HG03159 (cell line): ENCODE results near the gene TTC7B.
"Not testable (repeated sequence)": the region's sequence is repeated elsewhere in the genome, so short reads cannot be mapped to it uniquely, and the experiment has no call there.

ENCODE experiments used
- ATAC-seq: cut with Tn5 transposase; IDR thresholded peaks from one replicate; pipeline ENCODE4 v1.9.1; 2021; ENCODE audit warnings: mild to moderate bottlenecking, moderate library complexity; ENCODE audit not compliant: unreplicated experiment

The TTC7B gene

DNA sequence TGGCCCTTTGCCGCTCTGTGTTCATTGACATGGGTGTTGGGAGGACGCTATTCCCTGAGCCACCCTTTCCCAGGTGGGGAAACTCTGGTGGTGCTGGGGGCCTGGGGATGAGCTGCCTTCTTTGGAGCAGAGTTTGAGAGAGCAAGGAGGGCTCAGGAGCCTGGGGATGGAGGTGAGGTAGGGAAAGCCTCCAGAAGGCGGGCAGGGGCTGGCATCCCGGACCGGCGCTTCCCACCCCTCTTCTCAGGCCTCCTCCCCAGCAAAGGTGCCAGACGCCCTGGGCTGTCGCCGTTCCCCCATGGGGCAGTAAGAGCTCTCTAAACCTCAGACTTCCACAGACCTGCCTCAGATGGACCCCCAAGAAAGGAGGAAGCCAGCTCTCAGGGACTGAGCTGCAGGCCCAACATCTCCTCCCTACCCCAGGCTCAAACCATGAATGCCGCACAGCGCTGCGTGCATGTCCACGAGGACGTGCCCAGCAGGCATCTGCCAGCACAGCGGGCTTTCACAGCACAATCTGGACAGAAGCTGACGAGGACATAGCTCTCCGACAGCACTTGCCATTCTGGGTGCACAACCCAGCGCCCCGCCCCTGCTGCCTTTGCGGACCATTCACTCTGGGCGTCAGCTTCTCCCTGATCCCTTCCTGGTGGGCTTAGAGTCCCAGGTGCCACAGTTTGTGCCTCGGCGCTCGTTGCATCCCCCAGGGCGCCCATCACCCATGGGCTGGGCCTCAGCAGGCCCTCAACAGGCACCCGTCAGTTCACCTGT lies 14.9 kb upstream of the TTC7B start:
- no peak for ATAC-seq

DNA sequence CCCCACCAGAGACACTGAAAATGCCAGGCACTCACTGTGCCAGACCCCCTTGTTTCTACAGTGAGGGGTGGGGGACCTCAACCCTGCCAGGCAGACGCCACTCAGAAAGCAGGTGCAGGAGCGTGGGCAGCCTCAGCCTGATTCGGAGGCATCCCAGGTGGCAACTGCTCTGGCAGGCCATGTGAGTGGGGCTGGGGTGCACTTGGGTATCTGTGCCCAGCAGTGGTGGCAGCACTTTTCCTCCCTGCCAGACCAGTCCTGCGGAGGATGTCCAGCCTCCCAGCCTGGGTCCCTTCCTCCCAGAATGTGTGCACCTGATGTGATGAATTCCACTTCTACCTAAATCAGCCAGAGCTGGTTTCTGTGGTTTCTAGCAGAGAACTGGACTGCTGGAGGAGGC lies 13.4 kb upstream of the TTC7B start:
- ATAC-seq = no peak

DNA sequence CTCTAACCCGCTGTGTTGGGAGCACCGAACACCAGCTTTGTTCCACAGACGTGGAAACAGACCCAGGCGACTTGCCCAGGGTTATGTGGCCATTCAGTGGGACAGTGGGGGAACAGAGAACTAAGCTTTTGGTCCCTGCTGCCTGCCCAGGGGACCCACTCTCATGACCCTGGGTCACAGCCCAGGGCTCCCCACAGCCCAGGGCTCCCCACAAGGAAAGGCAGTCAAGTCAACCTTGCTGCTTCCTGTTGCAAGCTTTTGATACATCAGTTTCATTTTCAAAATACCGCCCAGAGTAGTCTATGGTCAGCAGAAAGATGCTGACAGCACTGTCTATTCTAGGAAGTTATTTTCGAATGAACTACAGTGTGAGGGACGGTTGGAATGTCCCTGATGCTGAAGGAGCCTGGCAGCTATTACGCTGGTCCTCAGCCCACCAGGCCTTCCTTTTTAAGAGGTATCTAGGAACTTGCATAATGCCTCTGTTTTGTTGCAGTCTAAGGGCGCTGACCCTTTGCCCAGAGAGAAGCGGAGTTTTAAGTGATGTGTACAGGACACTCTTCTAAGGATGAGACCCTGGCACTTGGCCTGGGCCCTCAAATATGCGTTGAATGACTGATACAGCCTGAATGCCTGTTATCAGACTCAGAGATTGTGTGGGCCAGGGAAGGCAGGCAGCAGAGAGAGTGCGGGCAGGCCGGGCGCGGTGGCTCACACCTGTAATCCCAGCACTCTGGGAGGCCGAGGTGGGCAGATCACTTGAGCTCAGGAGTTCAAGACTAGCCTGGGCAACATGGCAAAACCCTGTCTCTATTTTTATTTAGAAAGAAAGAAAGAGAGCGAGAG lies 12.6 kb upstream of the TTC7B start:
- peak; percentile 47 for ATAC-seq

DNA sequence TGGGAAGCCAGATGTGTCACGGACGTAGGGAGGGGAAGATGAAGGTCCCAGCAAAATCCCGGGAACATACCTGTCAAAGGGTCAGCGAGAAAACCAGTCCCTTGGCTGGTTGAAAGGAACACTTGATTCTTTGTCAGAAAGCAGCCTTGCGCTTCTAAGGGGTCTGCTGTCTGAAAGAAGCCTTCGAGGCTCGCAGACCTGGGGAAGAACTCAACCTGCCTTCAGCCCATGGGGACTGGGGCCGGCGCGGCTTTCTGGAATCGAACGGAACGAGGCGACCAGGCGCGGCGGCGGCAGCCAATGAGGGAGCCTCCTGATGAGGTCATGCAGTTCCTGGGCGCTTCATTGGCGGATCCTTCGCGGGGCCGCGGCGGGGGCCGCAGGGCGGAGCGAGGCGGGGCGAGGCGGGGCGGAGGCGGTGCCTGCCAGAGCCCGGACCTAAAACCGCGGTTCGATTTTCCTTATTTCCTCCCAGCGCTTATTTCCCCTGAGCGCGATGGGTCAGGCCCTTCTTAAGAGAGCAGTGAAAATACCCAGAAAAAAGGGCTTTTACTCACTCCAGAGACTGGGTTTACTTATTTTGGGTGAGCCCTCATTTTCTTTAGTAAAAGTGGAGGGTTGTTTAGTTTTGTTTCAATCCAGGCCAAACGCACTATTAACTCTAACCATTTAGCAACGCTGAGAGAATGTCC lies 11.8 kb upstream of the TTC7B start:
- ATAC-seq = peak; percentile 96

DNA sequence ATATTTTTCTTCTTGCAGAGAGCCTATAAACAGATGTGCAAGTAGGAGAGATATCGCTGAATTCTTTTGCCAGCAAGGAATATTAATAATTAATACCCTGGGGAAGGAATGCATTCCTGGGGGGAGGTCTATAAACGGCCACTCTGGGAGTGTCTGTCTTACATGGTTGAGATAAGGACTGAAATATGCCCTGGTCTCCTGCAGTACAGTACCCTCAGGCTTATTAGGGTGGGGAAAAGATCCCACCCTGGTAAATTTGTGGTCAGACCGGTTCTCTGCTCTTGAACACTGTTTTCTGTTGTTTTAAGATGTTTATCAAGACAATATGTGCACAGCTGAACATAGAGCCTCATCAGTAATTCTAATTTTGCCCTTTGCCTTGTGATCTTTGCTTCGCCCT lies 7.3 kb upstream of the TTC7B start:
- not testable (repeated sequence) for ATAC-seq

DNA sequence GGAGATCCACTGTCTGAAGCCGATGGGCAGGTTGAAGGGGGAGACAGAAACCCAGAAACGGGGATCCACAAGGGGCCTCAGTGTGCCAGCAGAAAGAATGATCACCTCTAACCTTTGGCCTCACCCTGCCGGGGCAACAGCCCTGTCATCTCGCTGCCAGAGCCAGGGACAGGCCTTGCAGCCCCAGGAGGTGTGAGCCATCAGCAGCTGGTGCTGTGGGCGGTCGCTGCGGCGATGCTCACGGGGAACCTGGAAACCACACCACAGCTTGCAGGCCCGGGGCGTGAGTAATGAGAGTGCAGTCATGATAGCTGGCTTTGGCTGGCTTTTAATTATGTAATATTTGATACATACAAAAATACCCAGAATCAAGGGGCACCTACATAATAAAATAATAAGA lies 4.7 kb upstream of the TTC7B start:
- ATAC-seq = peak; percentile 71

DNA sequence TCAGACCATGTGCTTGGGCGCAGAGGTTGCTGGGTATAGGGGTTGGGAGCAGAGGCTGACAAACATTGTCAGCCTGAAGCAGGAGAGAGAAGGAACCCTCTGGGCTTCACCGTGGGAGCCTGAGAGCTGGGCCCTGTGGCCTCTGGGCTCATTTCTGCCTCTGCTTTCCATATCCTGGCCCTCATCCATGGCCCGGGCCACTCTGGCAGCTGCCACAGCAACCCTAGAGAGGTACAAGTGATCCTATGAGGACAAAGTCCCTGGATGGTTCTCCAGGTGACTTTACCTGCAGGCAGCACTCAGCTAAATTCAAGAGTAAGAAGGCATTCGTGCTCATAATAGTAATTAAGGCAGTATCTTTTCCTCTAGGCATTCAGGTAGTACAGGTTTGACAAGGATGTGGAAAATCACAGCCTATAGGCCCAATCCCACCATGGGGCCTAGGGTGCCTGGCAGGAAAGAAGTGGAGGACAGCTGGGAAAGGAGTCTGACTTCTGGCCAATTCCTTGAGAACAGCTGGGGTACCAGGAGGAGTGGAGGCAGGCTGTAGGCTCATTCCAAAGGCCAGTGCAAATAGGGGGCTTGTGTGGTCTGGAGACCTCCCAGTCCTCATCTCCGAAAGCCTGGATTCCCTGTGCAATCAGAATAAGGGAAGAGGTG lies 3.6 kb upstream of the TTC7B start:
- no peak for ATAC-seq

DNA sequence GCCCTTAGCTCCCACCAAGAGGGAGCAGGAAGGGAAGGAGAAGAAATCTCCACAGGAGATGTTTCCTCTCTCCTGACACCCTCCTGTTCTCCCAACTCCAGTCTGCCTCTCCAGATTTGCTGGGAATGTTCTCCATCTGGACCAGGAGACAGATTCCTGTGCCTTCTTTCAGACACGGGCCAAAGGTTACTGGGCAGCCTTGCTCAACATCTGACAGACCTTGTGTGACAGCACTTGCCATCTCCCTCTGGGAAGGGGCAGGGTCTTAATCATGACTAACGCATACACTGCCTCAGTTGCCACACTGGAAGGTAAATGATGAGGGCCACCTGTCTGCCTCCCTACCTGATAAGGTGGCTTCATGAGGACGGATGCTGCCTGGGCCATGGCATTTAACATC lies 2.5 kb upstream of the TTC7B start:
- no peak for ATAC-seq

DNA sequence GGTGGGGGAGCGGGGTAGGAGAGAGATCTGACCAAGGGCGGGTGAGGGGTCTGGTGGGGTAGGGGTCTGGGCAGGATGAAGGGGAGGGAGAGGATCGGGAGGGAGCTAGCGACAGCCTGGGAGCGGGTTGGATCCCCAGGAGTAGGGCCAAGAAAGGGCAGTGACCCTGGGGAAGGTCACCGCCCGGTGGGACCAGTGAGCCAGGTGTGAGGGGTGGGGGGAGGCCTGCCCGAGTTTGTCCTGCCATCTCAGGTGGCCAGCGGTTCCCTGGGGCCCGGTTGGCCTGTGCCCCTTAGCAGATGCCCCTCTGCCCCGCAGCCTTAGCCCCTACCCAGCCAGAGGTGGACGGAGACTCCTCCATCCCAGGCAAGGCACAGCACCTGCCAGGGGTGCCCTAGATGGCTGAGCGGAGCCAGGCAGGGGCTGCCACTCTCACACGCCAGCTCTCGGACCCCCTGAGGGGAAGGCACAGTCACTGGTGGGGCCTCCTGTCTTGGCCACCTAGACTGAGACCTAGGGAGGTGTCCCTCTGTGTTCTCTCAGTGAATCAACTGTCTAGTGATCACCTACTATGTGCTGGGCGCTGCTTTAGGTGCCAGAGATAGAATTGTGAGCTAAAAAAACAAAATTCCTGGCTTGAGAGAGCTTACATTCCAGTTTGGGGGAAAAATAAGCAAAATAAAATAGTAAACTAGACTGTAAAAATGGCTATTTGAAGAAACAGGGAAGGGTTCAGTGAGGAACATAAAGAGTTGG lies 629 bp upstream of the TTC7B start:
- ATAC-seq = no peak

DNA sequence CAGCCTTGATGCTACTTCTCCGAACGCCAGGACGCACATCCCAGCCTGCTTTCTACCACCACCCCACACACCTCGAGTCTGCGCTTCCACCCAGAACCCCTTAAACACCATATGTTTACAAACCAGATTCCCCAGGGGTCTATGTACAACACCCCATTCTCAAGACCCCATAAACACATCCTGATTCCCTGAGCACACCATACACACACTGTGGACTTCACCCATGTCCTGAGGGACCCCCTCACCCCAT lies 733 bp downstream of the TTC7B start:
- no peak for ATAC-seq

DNA sequence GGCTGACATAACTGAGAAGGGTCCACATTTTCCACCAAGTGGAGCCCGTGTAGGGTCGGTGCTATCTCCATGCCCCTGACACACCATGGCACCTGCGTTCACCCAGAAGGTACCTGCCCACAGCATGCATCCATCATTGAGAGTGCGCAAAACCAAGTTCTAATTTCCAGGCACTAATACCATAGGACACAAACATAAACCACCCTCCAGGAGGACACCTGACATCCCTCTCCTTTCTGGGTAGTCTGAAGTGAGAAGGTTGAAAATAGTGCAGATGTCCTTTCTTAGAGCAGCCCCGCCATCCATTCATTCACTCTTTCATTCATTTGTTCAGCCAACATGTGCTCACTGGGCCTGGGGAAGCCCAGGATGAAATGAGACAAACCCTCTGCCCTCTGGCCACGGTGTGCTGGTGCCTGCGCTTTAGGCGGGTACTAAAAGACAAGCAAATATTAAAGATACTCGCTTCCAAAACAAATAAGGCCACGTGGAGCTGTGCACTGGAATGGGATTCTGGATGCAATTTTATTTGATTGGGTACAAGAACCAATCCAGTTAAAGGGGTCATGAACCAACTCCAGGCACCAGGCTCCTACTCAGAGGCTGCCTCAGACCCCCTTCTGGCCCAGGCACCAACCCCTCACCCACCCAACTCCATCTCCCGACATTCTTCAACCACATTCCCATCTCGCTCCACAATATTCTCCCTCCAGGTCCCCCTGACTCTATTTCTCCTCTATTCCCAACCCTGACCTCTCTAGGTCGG lies 1.2 kb downstream of the TTC7B start:
- ATAC-seq = no peak

DNA sequence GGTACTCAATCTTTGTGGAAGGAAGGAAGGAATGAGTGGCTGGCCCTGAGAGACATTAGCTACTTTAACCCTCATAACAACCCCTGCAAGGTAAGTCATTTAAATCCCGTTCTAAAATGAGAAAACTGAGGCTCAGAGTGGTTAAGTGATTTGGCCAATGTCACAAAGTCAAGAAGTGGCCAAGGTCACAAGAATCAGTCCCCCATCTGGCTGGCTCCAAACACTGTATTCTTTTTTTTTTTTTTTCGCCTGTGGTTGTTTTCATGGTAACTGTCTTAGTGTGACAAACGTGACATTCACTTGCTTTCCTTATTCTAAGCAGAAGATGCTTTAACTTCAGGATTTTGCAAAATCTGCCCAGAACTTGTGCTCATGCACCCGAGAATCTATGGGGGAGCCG lies 2.8 kb downstream of the TTC7B start:
- ATAC-seq = no peak

DNA sequence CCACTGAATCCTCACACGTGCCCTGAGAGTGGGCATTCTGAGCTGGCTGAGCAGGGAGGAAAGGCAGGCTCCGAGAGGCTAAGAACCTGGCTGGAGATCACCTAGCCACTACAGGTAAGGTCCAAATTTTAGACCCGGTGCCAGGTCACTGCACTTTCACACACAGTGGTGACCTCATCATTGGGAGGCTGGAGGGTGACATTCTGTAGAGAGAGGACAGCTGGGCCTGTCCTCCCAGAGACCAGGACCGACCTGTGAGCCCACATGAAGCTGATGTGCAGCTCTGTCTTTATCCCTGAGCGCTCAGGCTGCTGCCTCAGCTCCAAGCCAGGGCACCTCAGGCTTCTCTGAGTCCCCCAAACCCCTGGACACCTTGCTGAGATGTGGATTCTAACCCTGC lies 4.1 kb downstream of the TTC7B start:
- ATAC-seq = no peak

DNA sequence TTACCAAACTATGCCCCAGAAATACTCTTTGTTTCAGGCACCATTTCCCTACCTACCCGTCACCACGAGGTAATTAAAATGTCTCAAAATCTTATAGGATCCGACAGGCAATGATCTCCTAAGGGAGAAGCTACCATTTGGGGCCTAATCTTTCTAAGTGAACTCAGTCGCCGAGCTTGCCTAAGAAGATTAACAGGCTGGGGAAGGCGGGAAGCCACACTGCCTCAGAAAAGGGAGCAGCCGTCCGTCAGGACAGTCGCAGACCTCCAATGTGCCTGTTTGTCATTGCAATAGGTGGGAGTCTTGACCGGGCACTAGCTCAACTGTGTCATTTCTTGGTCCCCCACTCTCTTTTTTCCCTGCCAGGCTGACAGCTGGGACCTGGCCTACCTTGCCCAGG lies 4.6 kb downstream of the TTC7B start:
- ATAC-seq = no peak

DNA sequence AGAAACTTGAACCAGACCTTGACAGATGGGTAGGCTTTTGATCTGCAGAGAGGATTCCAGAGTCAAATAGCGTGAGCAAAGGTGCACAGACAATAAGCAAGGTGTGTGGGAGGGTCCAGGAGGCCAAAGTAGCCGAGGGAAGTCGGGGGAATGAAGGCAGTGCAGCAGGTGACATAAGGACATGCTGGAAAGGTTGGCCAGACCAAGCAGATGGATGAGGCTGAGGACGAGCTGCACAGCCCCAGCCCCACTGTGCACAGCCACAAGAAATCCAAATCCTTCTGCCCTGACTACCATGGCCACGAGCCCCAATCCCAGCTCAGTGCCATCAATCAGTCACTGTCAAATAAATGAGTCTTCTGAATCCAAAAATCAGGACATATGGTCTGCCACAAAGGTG lies 5.4 kb downstream of the TTC7B start:
- ATAC-seq = no peak

DNA sequence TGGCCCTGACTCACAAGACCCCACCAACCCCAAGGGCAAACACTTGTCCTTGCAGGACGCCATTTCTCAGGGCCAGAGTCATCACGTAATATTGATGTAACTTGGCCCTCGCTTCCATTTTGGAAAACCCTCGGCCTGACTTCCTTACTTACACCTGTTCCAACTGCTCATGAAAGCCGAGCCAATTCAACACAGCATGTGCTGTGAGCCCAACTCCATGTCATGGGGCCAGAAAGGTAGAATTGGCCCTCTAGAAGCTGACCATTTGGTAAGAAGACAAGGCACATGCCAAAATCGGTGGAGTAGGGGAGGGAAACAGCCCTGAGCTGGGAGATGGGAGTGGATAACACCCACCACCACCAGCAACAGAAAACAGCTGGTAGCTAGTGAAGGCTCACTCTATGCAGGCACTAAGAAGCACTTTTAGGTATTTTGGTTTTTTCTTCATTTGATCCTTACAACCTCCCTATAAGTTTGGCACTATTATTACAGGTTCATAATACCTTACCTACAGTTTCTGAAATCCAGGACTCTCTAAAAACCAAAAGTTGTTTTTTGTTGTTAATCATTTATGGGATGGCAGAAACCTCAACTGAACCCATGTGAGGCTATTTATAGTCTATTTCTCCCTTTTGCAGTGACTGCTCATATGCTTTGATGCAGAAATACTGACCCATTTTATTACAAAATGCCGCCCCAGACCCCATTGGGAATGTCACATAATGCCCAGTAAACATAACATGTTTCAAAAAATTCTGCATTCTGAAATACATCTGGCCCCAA lies 6.5 kb downstream of the TTC7B start:
- ATAC-seq = no peak

DNA sequence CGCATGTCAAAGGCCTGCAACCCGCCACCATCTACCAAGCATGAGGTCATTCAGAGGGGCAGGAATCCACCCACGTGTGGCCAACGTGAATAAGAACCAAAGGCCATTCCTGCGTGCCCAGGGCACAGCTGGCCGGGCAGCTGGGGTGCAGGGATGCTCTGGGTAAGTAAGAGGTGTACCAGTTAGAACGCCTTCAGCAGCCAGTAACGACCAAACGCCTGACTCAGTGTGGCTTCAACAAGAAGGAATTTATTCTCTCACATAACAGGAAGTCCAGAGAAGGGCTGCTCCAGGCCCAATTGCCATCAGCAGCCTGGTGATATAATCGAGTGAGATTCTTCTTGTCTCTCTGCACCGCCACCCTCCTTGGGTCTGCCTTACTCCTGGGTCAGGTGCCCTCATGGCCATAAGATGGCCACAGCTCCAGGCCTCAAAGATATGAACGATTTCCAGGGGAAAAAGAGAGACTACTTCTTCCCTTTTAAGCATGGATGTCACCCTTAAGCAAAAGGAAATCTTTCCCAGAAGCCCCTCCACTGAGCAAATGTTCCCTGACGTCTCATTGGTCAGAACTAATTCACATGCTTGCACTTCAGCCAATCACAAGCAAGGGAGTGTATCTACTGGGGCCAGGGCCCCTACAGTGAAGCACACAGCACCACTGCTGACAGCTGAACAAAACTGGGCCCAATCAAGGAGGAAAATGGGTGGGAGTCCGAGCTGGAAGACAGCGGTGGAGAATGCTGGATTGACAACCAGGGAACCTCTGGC lies 7.3 kb downstream of the TTC7B start:
- ATAC-seq = no peak

DNA sequence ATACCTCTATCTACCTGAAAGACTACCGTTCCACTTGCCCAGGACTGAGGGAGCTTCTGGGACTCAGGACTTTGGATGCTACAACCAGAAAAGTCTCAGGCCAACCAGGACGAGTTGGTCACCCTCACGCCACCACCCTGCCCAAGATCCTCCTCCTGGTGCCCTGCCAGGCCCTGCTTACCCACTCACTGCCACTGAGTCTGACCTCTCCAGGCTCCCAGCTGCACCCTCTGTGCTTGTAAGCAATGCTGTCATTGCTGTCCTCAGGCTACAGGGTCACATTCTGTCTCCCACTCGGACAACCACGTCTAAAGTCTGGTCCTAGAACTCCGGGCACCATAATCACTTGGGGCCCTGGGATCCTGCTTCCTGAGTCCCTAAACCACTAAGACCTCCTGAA lies 9.2 kb downstream of the TTC7B start:
- ATAC-seq = no peak
